Measurements from ENCODE around the gene MBTPS1. TPM values are rescaled to one million over a fixed set of nuclear protein-coding genes. Genes with fewer than 3 reads are reported as not detected.
A peak's percentile ranks its signal among the peaks of the same experiment; 100 is the strongest.

Gene MBTPS1
- total RNA-seq, 1 donor from 2014 or later, result 143 TPM

GRCh38 chr16:84015399-84015798 is 101.3 kb downstream of the MBTPS1 start:
- no peaks in the 10 kb centered on the region for H3K27me3 Mint-ChIP-seq (ENCODE audit: low read depth)

GRCh38 chr16:84014570-84015327 is 102.0 kb downstream of the MBTPS1 start:
- no peaks in the 10 kb centered on the region for H3K27me3 Mint-ChIP-seq (ENCODE audit: low read depth)
- H3K4me1 Mint-ChIP-seq, result no peaks in the 10 kb centered on the region
- no peak overlapping the region for H3K27ac Mint-ChIP-seq
- H3K36me3 Mint-ChIP-seq, result no peaks in the 10 kb centered on the region
- peaks cover 11% of the 10 kb centered on the region for H3K9me3 Mint-ChIP-seq
- DNase-seq (ENCODE audit: low spot score in 2 of 2, unreplicated experiment in 2 of 2), result no peak
- TF ChIP-seq CTCF (IDR thresholded peaks at IDR 0.05; ENCODE audit: unreplicated experiment), result no peak
- no peak overlapping the region for H3K4me3 Mint-ChIP-seq

More at GRCh38 chr16:84015399-84015798, 101.3 kb downstream of the MBTPS1 start:
- Mint-ChIP-seq H3K9me3 (peaks cover 13% of the 10 kb centered on the region), H3K36me3 (no peaks in the 10 kb centered on the region), H3K4me1 (no peaks in the 10 kb centered on the region), H3K4me3 (no peak overlapping the region), H3K27ac (no peak overlapping the region)
- no peak for TF ChIP-seq CTCF (IDR thresholded peaks at IDR 0.05; ENCODE audit: unreplicated experiment)
- no peak for DNase-seq (ENCODE audit: low spot score in 2 of 2, unreplicated experiment in 2 of 2)

- Mint-ChIP-seq H3K27ac (no peak overlapping the region), H3K27me3 (ENCODE audit: low read depth) (no peaks in the 10 kb centered on the region), H3K36me3 (no peaks in the 10 kb centered on the region), H3K4me1 (no peaks in the 10 kb centered on the region), H3K4me3 (no peak overlapping the region), H3K9me3 (peaks cover 9% of the 10 kb centered on the region)
- no peak for TF ChIP-seq CTCF (IDR thresholded peaks at IDR 0.05; ENCODE audit: unreplicated experiment)
- DNase-seq (ENCODE audit: low spot score in 2 of 2, unreplicated experiment in 2 of 2), result peak; percentile 50 to 62
Measured at GRCh38 chr16:84013787-84014569, 102.8 kb downstream of the MBTPS1 start.

- Mint-ChIP-seq H3K9me3 (peaks cover 4% of the 10 kb centered on the region), H3K27ac (no peak overlapping the region), H3K36me3 (no peaks in the 10 kb centered on the region), H3K4me1 (no peaks in the 10 kb centered on the region), H3K4me3 (no peak overlapping the region), H3K27me3 (ENCODE audit: low read depth) (peaks cover 8% of the 10 kb centered on the region)
- no peak for DNase-seq (ENCODE audit: low spot score in 2 of 2, unreplicated experiment in 2 of 2)
- no peak for TF ChIP-seq CTCF (IDR thresholded peaks at IDR 0.05; ENCODE audit: unreplicated experiment)
Measured at GRCh38 chr16:84009282-84009681, 107.5 kb downstream of the MBTPS1 start.

- Mint-ChIP-seq H3K27ac (no peak overlapping the region), H3K36me3 (no peaks in the 10 kb centered on the region), H3K4me1 (no peaks in the 10 kb centered on the region), H3K27me3 (ENCODE audit: low read depth) (peaks cover 8% of the 10 kb centered on the region), H3K9me3 (peaks cover 4% of the 10 kb centered on the region), H3K4me3 (no peak overlapping the region)
- no peak for TF ChIP-seq CTCF (IDR thresholded peaks at IDR 0.05; ENCODE audit: unreplicated experiment)
- DNase-seq (ENCODE audit: low spot score in 2 of 2, unreplicated experiment in 2 of 2), result no peak
Measured at GRCh38 chr16:84007965-84008364, 108.8 kb downstream of the MBTPS1 start.

Data from mesothelial cell of epicardium (in vitro differentiated cells).